H1 (cell line): Measurements from ENCODE around the gene GZMM. TPM values are rescaled to one million over a fixed set of nuclear protein-coding genes. Genes with fewer than 3 reads are reported as not detected.

Source experiments
- CTCF ChIA-PET: fragments of 300-600 bp; sonication (Branson Sonifier 250); formaldehyde crosslinking; loops from one replicate; lab custom pipeline; 2021; ENCODE audit not compliant: partially characterized antibody; lab: Charles Lee
- POLR2A ChIA-PET: fragments of 300-600 bp; sonication (Branson Sonifier 250); formaldehyde crosslinking; loops from one replicate; lab custom pipeline; 2021; ENCODE audit warnings: inconsistent platforms; ENCODE audit not compliant: partially characterized antibody; lab: Charles Lee
- DNase-seq, 2 experiments: peaks; one replicate each; pipeline versions ENCODE4 v3.0.0 to v3.0.0-alpha.2; 2010 to 2022; ENCODE audit warnings: low spot score in 2 of 2, low read depth in 1 of 2, mixed read lengths in 1 of 2
- FAIRE-seq: peaks from 2 replicates; lab custom pipeline; 2011; peaks lifted over from hg19 to GRCh38; lab: Jason Lieb, UNC
- H2AFZ ChIP-seq: 2 replicates; pipeline ENCODE4 v1.8.1; 2012; ENCODE audit warnings: low read length, inconsistent platforms
- H2AK5ac ChIP-seq: 2 replicates; pipeline ENCODE4 v1.6.1; 2013; ENCODE audit warnings: low read depth, low read length
- H2BK120ac ChIP-seq: replicated peaks from 2 replicates; pipeline ENCODE3; 2013; ENCODE audit warnings: low read depth, low read length, inconsistent platforms
- H2BK12ac ChIP-seq: 2 replicates; pipeline ENCODE4 v1.6.1; 2013; ENCODE audit warnings: low read depth, low read length
- H2BK15ac ChIP-seq: 2 replicates; pipeline ENCODE4 v1.6.1; 2013; ENCODE audit warnings: low read length
- H2BK20ac ChIP-seq: 2 replicates; pipeline ENCODE4 v1.6.1; 2013; ENCODE audit warnings: low read length
- H2BK5ac ChIP-seq: 2 replicates; pipeline ENCODE4 v1.6.1; 2013; ENCODE audit warnings: low read depth, low read length
- H3K14ac ChIP-seq: 2 replicates; pipeline ENCODE4 v1.6.1; 2013; ENCODE audit warnings: inconsistent platforms; ENCODE audit not compliant: insufficient read length
- H3K18ac ChIP-seq: 2 replicates; pipeline ENCODE4 v1.6.1; 2013; ENCODE audit warnings: low read length; ENCODE audit errors: extremely low read depth
- H3K23ac ChIP-seq: 2 replicates; pipeline ENCODE4 v1.6.1; 2013; ENCODE audit warnings: inconsistent platforms; ENCODE audit not compliant: insufficient read length
- H3K23me2 ChIP-seq: 2 replicates; pipeline ENCODE4 v1.6.1; 2013; ENCODE audit warnings: low read depth, low read length
- H3K27ac ChIP-seq: 2 replicates; pipeline ENCODE4 v1.6.1; 2011; ENCODE audit warnings: low read depth, low read length, inconsistent platforms
- H3K27me3 ChIP-seq, 4 experiments: replicated peaks in 1 of 4; 1 replicate in 1 of 4; 2 replicates in 3 of 4; pipeline versions ENCODE4 v1.6.1 to v1.8.1; 2011 to 2013; ENCODE audit warnings: low read length in 3 of 4, mild to moderate bottlenecking in 3 of 4, inconsistent platforms in 2 of 4, mixed read lengths in 2 of 4, moderate library complexity in 1 of 4; ENCODE audit not compliant: control insufficient read depth in 3 of 4, insufficient read depth in 3 of 4; ENCODE audit errors: extremely low read depth in 1 of 4
- H3K36me3 ChIP-seq, 4 experiments: 2 replicates each; pipeline versions ENCODE4 v1.6.1 to v1.8.1; 2011 to 2013; ENCODE audit warnings: mild to moderate bottlenecking in 4 of 4, low read length in 3 of 4, moderate library complexity in 2 of 4, control low read depth in 1 of 4, inconsistent platforms in 1 of 4; ENCODE audit not compliant: insufficient read depth in 4 of 4, control insufficient read depth in 2 of 4
- H3K4ac ChIP-seq: replicated peaks from 2 replicates; pipeline ENCODE3; 2013; ENCODE audit warnings: low read length, low read depth, mixed read lengths, inconsistent platforms; ENCODE audit not compliant: insufficient read length
- H3K4me1 ChIP-seq, 4 experiments: replicated peaks in 1 of 4; 1 replicate in 1 of 4; 2 replicates in 3 of 4; pipeline versions ENCODE4 v1.6.1 to v1.8.1; 2011 to 2013; ENCODE audit warnings: low read length in 3 of 4, inconsistent platforms in 2 of 4, mixed read lengths in 1 of 4; ENCODE audit not compliant: insufficient read depth in 4 of 4, control insufficient read depth in 3 of 4
- H3K4me2 ChIP-seq, 2 experiments: 2 replicates each; pipeline versions ENCODE4 v1.6.1 to v1.8.1; 2011 to 2013; ENCODE audit warnings: low read depth in 2 of 2, low read length in 2 of 2, control low read depth in 1 of 2, inconsistent platforms in 1 of 2, mild to moderate bottlenecking in 1 of 2; ENCODE audit not compliant: insufficient read depth in 1 of 2
- H3K4me3 ChIP-seq, 4 experiments: fragments of 200-600, 300-600 bp in 1 of 4; sonication (generic), shearing (Covaris generic), sonication (Bioruptor Twin) in 1 of 4; 2 replicates each; pipeline versions ENCODE4 v1.5.1 to v1.8.1; 2011 to 2016; ENCODE audit warnings: low read length in 4 of 4, low read depth in 3 of 4, control low read depth in 2 of 4, inconsistent platforms in 2 of 4, mild to moderate bottlenecking in 2 of 4, mixed read lengths in 1 of 4, moderate library complexity in 1 of 4; ENCODE audit not compliant: insufficient read depth in 2 of 4; ENCODE audit errors: extremely low read depth in 1 of 4
- H3K56ac ChIP-seq: replicated peaks from 2 replicates; pipeline ENCODE3; 2013; ENCODE audit warnings: low read depth, mild to moderate bottlenecking, mixed read lengths, low read length, inconsistent platforms; ENCODE audit not compliant: insufficient read length
- H3K79me1 ChIP-seq: 2 replicates; pipeline ENCODE4 v1.6.1; 2013; ENCODE audit warnings: low read depth, low read length, control low read depth
- H3K79me2 ChIP-seq, 2 experiments: 2 replicates each; pipeline versions ENCODE4 v1.6.1 to v1.8.1; 2012 to 2013; ENCODE audit warnings: low read length in 2 of 2, mild to moderate bottlenecking in 2 of 2, inconsistent platforms in 1 of 2; ENCODE audit not compliant: insufficient read depth in 2 of 2, control insufficient read depth in 1 of 2
- H3K9ac ChIP-seq, 4 experiments: replicated peaks in 1 of 4; 1 replicate in 1 of 4; 2 replicates in 3 of 4; pipeline versions ENCODE4 v1.6.1 to v1.8.1; 2011 to 2013; ENCODE audit warnings: low read depth in 3 of 4, low read length in 3 of 4, control low read depth in 2 of 4, mild to moderate bottlenecking in 2 of 4, moderate library complexity in 2 of 4, inconsistent platforms in 1 of 4; ENCODE audit errors: extremely low read depth in 1 of 4
- H3K9me3 ChIP-seq, 2 experiments: 2 replicates each; pipeline versions ENCODE4 v1.6.1 to v1.8.1; 2012 to 2013; ENCODE audit warnings: mild to moderate bottlenecking in 2 of 2, moderate library complexity in 2 of 2, control low read depth in 1 of 2, inconsistent platforms in 1 of 2, low read depth in 1 of 2, low read length in 1 of 2, mixed read lengths in 1 of 2; ENCODE audit not compliant: insufficient read depth in 2 of 2
- H4K20me1 ChIP-seq, 2 experiments: replicated peaks in 1 of 2; 2 replicates each; pipeline versions ENCODE3 to v1.8.1; 2011 to 2013; ENCODE audit warnings: inconsistent platforms in 2 of 2, low read length in 2 of 2, mild to moderate bottlenecking in 1 of 2; ENCODE audit not compliant: insufficient read depth in 2 of 2, control insufficient read depth in 1 of 2
- H4K5ac ChIP-seq: 2 replicates; pipeline ENCODE4 v1.6.1; 2013; ENCODE audit warnings: low read length, low read depth, mixed read lengths, inconsistent platforms; ENCODE audit not compliant: insufficient read length
- H4K8ac ChIP-seq: 2 replicates; pipeline ENCODE4 v1.8.0; 2013; ENCODE audit warnings: mild to moderate bottlenecking, moderate library complexity, low read length, inconsistent platforms; ENCODE audit not compliant: insufficient read depth; ENCODE audit errors: extremely low read depth
- H4K91ac ChIP-seq: replicated peaks from 2 replicates; pipeline ENCODE3; 2013; ENCODE audit warnings: low read length, mixed read lengths, inconsistent platforms; ENCODE audit not compliant: insufficient read length
- BCL11A ChIP-seq, 2 experiments: IDR thresholded peaks; one replicate each; pipeline ENCODE4 v1.6.1; 2011; ENCODE audit warnings: low read depth in 2 of 2, low read length in 2 of 2, mild to moderate bottlenecking in 2 of 2
- CHD2 ChIP-seq: IDR thresholded peaks from 2 replicates; pipeline ENCODE4 v1.6.1; 2012; ENCODE audit warnings: low read length, improper control_type of control experiment
- E2F6 ChIP-seq: IDR thresholded peaks from 2 replicates; pipeline ENCODE4 v1.6.1; 2012; ENCODE audit warnings: inconsistent platforms
- FOSL1 ChIP-seq: IDR thresholded peaks from 2 replicates; pipeline ENCODE4 v1.6.1; 2011; ENCODE audit warnings: mild to moderate bottlenecking, low read depth, low read length, moderate library complexity; ENCODE audit not compliant: insufficient read depth
- PHF8 ChIP-seq: fragments of 200-600 bp; sonication (generic); conservative IDR thresholded peaks from 2 replicates; pipeline ENCODE4 v1.7.1; 2012; ENCODE audit warnings: low read depth, mild to moderate bottlenecking, inconsistent platforms, low read length, moderate library complexity
- POU5F1 ChIP-seq: IDR thresholded peaks from 2 replicates; pipeline ENCODE4 v1.6.1; 2011; ENCODE audit warnings: low read depth, mild to moderate bottlenecking, low read length, moderate library complexity
- RFX5 ChIP-seq: IDR thresholded peaks from 2 replicates; pipeline ENCODE4 v1.6.1; 2011; ENCODE audit warnings: low read depth, low read length, improper control_type of control experiment, borderline replicate concordance
- RNF2 ChIP-seq: fragments of 200-900, 300-1000 bp; sonication (generic); IDR thresholded peaks from 2 replicates; pipeline ENCODE4 v1.7.1; 2016; ENCODE audit warnings: borderline replicate concordance, low read depth, mild to moderate bottlenecking, antibody characterized with exemption, low read length; ENCODE audit not compliant: poor library complexity, severe bottlenecking; ENCODE audit errors: missing control alignments
- SIX5 ChIP-seq: IDR thresholded peaks from 2 replicates; pipeline ENCODE4 v1.6.1; 2011; ENCODE audit warnings: mild to moderate bottlenecking, low read depth, low read length
- SP4 ChIP-seq: IDR thresholded peaks from 2 replicates; pipeline ENCODE4 v1.6.1; 2012; ENCODE audit warnings: low read length, inconsistent platforms
- SRF ChIP-seq: IDR thresholded peaks from 2 replicates; pipeline ENCODE4 v1.6.1; 2011; ENCODE audit warnings: mild to moderate bottlenecking, low read depth, low read length, moderate library complexity
- TBP ChIP-seq: IDR thresholded peaks from 2 replicates; pipeline ENCODE4 v1.6.1; 2011; ENCODE audit warnings: low read depth, low read length, improper control_type of control experiment
- TCF12 ChIP-seq: IDR thresholded peaks from 2 replicates; pipeline ENCODE4 v1.6.1; 2011; ENCODE audit warnings: low read depth, mild to moderate bottlenecking, low read length
- TEAD4 ChIP-seq: IDR thresholded peaks from 2 replicates; pipeline ENCODE4 v1.6.1; 2012; ENCODE audit warnings: low read depth, low read length, inconsistent platforms, mixed read lengths
- WGBS, 2 experiments: shearing (Covaris generic) in 1 of 2; methylation state at CpG; one replicate each; pipeline versions ENCODE4 v1.1.6 to v1.1.7; 2013 to 2015; ENCODE audit warnings: low lambda C conversion rate in 2 of 2, mixed read lengths in 2 of 2, inconsistent platforms in 1 of 2, low coverage in 1 of 2, missing lambda C conversion rate in 1 of 2; ENCODE audit not compliant: insufficient replicate concordance in 2 of 2, insufficient coverage in 1 of 2, insufficient read length in 1 of 2; ENCODE audit errors: extremely low coverage in 1 of 2, missing lambda C conversion rate in 1 of 2; 5-methylcytosine and 5-hydroxymethylcytosine counted together
- polyA plus RNA-seq, 7 experiments: library from polyadenylated mRNA; depleted of rRNA in 3 of 7; stranded (reverse) in 5 of 7; unstranded in 2 of 7; fragments of >200 nt in 5 of 7; fragments of 200-250 nt in 2 of 7; gene quantifications; 1 replicate in 5 of 7; 2 replicates in 1 of 7; 4 replicates in 1 of 7; pipeline versions ENCODE4 v1.2.1 to v1.2.3, GENCODE V29; 2011 to 2013; ENCODE audit warnings: missing spikeins in 2 of 7, mixed read lengths in 2 of 7
- total RNA-seq: library from RNA; stranded (reverse); fragmentation: NEBNext Ultra II Directional; extraction: Animal tissue kit (Norgen Biotek cat#: 25700); gene quantifications from 2 replicates; pipeline ENCODE4 v1.2.1, GENCODE V29; 2021

The GZMM gene
- total and polyA plus RNA-seq, 2 of the 8 experiments (the other 6 are each of a cell fraction or from before 2014, with no cell fraction given), result 0.09 to 0.32 TPM

GRCh38 chr19:560121-560520 lies 16.3 kb downstream of the GZMM start:
- no peak overlapping the region for H3K18ac ChIP-seq
- H3K4me3 ChIP-seq, result no peak overlapping the region
- H4K91ac ChIP-seq, result no peak overlapping the region
- peaks cover 0 to 2% (median under 1%) of the 10 kb centered on the region in 4 experiments; a peak in 4 of 7 replicates for H3K4me1 ChIP-seq
- H3K23me2 ChIP-seq, result no peaks in the 10 kb centered on the region; the same call in 1 of the 2 replicates
- WGBS, 2 experiments, result 81% methylated on average over 10 of the region's 12 CpGs; no CpG with 5 or more reads in 1 of the 2 experiments
- H2BK5ac ChIP-seq, result no peak overlapping the region
- no peak overlapping the region for H3K4me2 ChIP-seq
- CTCF ChIA-PET, result interaction anchor here (1.0 kb wide), 1 partner anchor 15 kb away, joined by 3 read pairs; no protein-coding TSS in a partner anchor
- POLR2A ChIA-PET, result interaction anchor here (1.0 to 7.1 kb wide), 6 partner anchors 9 to 28 kb away, joined by 3 to 38 read pairs (median 4); partner anchors contain the start of genes BSG and CDC34
- H3K4ac ChIP-seq, result no peak overlapping the region
- no peaks in the 10 kb centered on the region; a peak in 1 of 4 replicates for H3K9me3 ChIP-seq
- no peak overlapping the region; the same call in 1 of the 2 replicates for H4K8ac ChIP-seq
- H3K14ac ChIP-seq, result no peak overlapping the region
- no peak overlapping the region for H2BK15ac ChIP-seq
- H4K20me1 ChIP-seq, result peaks cover 0 to 2% of the 10 kb centered on the region in 2 experiments
- FAIRE-seq (no peak), DNase-seq (no peak)
- peak overlapping the region in 1 of 4 experiments; percentile 9; a peak in 1 of 7 replicates for H3K9ac ChIP-seq
- H3K79me2 ChIP-seq, result no peaks in the 10 kb centered on the region
- H2AFZ ChIP-seq, result no peak overlapping the region
- H3K27me3 ChIP-seq, result no peaks in the 10 kb centered on the region
- H3K79me1 ChIP-seq, result no peaks in the 10 kb centered on the region
- no peak overlapping the region for H3K56ac ChIP-seq
- no peak overlapping the region for H2BK120ac ChIP-seq
- H3K36me3 ChIP-seq, result no peaks in the 10 kb centered on the region
- no peak overlapping the region for H3K23ac ChIP-seq
- no peak overlapping the region for H2BK12ac ChIP-seq
- H2AK5ac ChIP-seq, result no peak overlapping the region
- H4K5ac ChIP-seq, result no peak overlapping the region
- no peak overlapping the region for H2BK20ac ChIP-seq
- no peak overlapping the region for H3K27ac ChIP-seq
- TF ChIP-seq TCF12, result no peak
- no peak for TF ChIP-seq TEAD4
- no peak for TF ChIP-seq FOSL1
- no peak for TF ChIP-seq BCL11A (IDR thresholded peaks at IDR 0.05; ENCODE audit: low read depth in 2 of 2, low read length in 2 of 2)
- TF ChIP-seq SRF, result no peak
- no peak for TF ChIP-seq CHD2
- no peak for TF ChIP-seq TBP
- no peak for TF ChIP-seq RNF2
- TF ChIP-seq PHF8, result no peak
- TF ChIP-seq RFX5, result no peak
- TF ChIP-seq SIX5, result no peak
- TF ChIP-seq POU5F1, result no peak
- no peak for TF ChIP-seq E2F6
- no peak for TF ChIP-seq SP4
